Raji (cell line): ENCODE data around the gene DLGAP5.

Experiments
- POLR2A ChIP-seq: IDR thresholded peaks from 2 replicates; pipeline ENCODE4 v1.6.1; 2011; ENCODE audit warnings: low read depth, low read length, control low read depth; ENCODE audit not compliant: insufficient read depth

Gene DLGAP5

DNA sequence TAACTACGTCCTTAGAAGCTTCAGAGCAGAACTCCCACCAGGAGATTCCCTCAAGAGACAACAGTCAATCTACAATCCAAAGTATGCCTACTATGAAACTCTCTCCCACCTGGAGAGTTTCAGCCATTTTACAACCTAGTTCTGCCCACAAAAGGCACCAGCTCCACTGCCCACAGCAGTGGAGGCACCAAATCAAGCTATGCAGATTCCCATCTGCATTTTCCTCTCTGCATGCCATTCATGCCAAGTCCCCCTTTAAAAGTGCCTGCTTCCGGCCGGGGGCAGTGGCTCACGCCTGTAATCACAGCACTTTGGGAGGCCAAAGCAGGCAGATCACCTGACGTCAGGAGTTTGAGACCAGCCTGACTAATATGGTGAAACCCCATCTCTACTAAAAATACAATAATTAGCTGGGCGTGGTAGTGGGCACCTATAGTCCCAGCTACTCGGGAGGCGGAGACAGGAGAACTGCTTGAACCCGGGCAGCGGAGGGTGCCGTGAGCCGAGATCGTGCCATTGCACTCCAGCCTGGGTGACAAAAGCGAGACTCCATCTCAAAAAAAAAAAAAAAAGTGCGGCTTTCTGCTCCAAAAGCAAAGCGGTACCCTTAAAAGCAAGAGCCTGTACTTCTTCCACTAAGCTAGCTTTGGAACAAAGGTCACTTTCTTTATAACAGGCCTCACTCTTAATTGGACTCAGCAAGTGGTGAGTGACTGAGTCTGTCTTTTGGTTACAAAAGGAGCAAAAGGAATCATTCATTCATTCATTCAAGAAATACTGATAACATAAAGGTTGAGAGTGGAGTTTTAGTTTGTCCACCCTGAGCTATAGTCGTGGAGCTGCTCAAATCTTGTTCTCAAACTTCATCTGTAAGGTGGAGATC, 10.1 kb upstream of the DLGAP5 start:
- no peak for TF ChIP-seq POLR2A

- TF ChIP-seq POLR2A = no peak
Observed at GRCh38 chr14:55200651-55201050, 9.3 kb upstream of the DLGAP5 start.

DNA sequence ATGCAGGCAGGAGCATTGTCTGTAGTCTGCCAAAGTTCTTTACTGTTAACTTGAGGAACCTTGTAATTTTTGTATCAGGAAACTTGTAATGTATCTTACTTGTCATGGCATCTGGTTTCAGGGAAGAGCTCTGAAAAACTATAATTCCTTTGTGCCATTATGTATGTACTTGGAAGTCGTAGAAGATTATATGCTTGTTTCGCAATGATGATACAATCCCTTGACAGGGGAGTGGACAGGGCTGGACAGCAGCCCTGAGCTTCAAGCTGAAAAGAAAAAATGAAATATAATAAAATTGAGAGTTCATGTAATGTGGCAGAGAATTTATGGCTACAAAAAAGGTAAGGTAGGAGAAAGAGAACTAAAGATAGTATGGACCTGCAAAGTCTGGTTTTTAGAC, 7.4 kb upstream of the DLGAP5 start:
- no peak for TF ChIP-seq POLR2A

- TF ChIP-seq POLR2A = no peak
Observed at GRCh38 chr14:55194656-55195355, 3.4 kb upstream of the DLGAP5 start.

DNA sequence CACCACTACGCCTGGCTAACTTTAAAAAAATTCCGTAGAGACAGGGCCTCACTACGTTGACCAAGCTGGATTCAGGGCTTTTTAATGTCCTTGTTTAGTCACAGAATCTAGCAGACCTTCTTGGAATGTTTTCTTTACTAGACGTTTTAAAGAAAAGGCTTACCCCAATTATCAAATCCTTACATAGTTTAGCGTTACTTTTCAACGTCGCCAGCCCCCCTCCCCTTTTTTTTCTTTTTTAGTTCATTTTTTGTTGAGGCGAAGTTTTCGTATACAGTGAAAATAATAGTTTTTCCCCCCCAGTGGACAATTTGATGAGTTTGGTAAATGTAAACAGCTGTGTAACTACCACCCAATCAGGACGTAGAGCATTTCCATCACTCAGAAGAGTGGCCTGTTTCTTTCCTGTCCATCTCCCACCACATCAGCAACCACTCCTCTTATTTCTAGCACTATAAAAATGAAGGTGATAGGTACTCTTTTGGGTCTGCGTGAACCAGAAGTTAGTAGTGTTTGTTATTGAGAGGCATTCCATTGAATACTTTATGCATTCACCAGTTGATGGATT, 753 bp upstream of the DLGAP5 start:
- TF ChIP-seq POLR2A = no peak

GRCh38 chr14:55190906-55191202, 531 bp downstream of the DLGAP5 start:
- no peak for TF ChIP-seq POLR2A

GRCh38 chr14:55188686-55189295, 2.6 kb downstream of the DLGAP5 start:
- TF ChIP-seq POLR2A = no peak

- no peak for TF ChIP-seq POLR2A
Observed at GRCh38 chr14:55180434-55180833, 11.0 kb downstream of the DLGAP5 start.

DNA sequence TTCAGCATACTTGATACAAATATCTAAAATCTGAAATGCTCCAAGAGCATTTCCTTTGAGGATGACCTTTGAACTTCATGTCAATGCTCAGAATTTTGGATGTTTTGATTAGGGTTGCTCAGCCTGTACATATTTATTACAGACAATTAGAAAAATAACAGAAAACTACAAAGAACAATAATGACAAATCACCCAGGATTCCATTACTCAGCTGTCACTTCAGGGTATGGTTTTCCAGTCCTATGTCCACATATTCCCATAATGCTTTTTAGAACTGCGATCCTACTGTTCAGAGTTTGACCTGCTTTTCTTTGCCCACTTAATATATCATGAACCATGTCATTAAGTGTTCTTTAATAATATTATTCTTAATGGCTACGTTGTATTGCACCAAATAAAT, 11.4 kb downstream of the DLGAP5 start:
- TF ChIP-seq POLR2A = no peak

DNA sequence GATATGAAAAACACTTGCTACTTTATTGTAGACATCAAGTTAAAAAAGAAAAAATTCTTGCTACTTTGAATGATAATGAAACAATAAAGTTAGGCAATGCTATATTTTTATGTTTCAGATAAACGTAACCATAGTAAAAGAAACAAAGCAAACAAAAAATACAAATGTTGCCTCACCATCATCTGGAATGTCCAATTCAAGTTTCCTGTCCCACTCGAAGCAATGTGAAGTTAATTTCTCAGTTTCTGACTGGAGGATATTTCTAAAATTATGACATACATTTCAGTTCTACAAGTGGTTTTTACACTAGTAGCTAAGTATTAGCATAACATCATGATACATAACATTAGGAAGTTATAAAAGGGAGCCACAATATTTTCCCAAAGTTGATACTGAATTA, 20.9 kb downstream of the DLGAP5 start:
- no peak for TF ChIP-seq POLR2A

- no peak for TF ChIP-seq POLR2A
Observed at GRCh38 chr14:55160989-55161388, 30.4 kb downstream of the DLGAP5 start.

DNA sequence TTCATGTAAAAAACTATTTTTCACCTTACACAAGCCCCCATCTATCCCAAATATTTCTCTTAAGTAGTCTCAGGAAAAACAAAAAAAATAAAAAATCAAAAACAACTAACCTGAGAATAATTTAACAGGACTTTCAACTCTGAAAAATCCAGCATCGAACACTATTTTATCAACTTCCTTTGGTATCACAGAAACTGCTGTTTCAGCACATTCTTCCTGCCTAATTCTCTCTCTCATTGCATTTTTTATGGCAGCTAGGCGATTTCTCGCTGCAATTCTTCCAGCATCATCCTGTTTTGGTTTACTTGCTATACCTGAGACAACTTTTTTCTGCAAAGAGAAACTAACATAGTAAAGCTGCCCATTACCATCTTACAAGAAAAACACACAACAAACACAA, 33.0 kb downstream of the DLGAP5 start:
- no peak for TF ChIP-seq POLR2A

DNA sequence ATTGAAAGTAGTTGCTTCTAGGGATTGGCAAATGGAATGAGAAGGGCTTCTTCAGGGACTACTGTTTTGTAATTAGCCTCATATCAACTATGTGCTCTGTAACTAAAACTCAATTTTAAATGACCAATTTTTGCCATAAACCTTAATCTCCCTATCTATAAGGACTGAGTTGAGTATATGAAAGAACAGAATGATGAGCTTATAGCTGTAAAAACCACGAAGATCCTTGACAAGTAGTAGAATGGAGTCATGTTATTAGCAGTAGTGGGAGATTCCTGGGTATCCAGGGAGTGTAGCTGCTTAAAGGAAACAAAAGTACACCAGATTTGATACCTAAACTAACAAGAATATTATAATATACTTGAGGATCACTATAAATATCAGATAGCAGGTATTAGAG, 34.3 kb downstream of the DLGAP5 start:
- no peak for TF ChIP-seq POLR2A

DNA sequence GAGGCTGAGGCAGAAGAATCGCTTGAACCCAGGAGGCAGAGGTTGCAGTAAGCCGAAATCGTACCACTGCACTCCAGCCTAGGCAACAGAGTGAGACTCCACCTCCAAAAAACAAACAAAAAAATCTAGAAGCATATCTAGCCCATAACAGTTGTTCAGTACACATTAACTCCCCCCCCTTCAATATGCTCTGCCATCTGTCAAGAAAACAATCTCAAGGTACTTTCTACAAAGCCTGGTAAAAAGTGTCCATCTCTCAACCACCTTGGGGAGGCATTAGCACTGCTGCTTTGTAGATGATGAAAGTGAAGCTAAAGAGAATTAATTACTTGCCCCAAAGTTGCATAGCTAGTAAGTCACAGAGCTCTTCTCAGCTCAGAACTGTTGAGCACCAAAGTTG, 37.4 kb downstream of the DLGAP5 start:
- TF ChIP-seq POLR2A = no peak

DNA sequence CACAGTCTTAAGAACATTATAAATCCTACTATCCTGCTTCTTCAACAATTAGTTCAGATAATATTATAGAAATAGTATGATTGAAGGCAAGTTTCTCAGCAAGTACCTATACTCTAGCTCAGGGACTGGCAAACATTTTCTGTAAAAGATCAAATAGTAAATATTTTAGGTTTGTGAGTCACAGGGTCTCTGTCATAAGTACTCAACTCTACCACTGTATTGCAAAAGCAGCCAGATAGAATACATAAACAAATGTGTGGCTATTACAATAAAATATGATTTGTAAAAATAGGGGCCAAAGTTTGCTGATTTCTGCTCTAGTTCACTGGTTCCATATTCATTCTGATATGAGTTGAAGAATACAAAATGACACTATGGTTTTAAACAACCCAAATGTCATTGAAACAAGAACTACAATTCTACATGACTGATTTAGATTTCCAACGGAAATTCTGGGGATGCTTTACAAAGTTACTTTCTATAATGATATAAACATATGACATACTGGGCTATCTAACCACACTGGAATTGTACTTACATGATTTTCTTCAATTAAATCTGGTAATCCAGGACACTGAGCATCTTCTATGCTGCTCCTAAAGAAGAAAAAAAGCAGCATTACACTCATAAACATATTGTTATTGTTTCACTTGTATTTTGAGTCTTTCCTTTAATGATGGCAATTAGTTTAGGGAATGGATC, 39.2 kb downstream of the DLGAP5 start:
- TF ChIP-seq POLR2A = no peak
